ENCODE results near the gene SLC4A4.

DNA sequence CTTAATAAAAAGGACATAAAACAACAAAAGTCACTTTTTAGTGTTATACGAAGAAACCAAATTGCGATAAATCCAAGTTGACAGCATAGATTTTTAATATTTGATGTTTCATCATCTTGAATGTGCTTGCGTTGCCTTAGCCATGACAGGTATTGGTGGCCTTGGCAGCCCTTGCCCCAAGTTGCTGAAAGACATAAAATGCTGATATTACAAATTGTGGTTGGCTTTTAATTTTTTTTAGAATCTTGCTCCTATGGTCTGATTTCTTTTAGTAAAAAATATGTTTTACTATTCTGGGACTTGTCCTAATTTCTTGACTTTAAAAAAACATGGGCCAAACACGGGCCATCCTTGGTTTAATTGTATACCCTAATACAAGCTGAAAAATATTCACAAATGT is 122.6 kb downstream of the SLC4A4 start:
- TF ChIP-seq, protein P1, sequence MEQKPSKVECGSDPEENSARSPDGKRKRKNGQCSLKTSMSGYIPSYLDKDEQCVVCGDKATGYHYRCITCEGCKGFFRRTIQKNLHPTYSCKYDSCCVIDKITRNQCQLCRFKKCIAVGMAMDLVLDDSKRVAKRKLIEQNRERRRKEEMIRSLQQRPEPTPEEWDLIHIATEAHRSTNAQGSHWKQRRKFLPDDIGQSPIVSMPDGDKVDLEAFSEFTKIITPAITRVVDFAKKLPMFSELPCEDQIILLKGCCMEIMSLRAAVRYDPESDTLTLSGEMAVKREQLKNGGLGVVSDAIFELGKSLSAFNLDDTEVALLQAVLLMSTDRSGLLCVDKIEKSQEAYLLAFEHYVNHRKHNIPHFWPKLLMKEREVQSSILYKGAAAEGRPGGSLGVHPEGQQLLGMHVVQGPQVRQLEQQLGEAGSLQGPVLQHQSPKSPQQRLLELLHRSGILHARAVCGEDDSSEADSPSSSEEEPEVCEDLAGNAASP (CRISPR knock-in tag; IDR thresholded peaks at IDR 0.05; ENCODE audit: borderline replicate concordance), result no peak
- TF ChIP-seq, protein P2, sequence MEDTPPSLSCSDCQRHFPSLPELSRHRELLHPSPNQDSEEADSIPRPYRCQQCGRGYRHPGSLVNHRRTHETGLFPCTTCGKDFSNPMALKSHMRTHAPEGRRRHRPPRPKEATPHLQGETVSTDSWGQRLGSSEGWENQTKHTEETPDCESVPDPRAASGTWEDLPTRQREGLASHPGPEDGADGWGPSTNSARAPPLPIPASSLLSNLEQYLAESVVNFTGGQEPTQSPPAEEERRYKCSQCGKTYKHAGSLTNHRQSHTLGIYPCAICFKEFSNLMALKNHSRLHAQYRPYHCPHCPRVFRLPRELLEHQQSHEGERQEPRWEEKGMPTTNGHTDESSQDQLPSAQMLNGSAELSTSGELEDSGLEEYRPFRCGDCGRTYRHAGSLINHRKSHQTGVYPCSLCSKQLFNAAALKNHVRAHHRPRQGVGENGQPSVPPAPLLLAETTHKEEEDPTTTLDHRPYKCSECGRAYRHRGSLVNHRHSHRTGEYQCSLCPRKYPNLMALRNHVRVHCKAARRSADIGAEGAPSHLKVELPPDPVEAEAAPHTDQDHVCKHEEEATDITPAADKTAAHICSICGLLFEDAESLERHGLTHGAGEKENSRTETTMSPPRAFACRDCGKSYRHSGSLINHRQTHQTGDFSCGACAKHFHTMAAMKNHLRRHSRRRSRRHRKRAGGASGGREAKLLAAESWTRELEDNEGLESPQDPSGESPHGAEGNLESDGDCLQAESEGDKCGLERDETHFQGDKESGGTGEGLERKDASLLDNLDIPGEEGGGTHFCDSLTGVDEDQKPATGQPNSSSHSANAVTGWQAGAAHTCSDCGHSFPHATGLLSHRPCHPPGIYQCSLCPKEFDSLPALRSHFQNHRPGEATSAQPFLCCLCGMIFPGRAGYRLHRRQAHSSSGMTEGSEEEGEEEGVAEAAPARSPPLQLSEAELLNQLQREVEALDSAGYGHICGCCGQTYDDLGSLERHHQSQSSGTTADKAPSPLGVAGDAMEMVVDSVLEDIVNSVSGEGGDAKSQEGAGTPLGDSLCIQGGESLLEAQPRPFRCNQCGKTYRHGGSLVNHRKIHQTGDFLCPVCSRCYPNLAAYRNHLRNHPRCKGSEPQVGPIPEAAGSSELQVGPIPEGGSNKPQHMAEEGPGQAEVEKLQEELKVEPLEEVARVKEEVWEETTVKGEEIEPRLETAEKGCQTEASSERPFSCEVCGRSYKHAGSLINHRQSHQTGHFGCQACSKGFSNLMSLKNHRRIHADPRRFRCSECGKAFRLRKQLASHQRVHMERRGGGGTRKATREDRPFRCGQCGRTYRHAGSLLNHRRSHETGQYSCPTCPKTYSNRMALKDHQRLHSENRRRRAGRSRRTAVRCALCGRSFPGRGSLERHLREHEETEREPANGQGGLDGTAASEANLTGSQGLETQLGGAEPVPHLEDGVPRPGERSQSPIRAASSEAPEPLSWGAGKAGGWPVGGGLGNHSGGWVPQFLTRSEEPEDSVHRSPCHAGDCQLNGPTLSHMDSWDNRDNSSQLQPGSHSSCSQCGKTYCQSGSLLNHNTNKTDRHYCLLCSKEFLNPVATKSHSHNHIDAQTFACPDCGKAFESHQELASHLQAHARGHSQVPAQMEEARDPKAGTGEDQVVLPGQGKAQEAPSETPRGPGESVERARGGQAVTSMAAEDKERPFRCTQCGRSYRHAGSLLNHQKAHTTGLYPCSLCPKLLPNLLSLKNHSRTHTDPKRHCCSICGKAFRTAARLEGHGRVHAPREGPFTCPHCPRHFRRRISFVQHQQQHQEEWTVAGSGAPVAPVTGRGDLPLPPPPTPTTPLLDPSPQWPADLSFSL (CRISPR knock-in tag; IDR thresholded peaks at IDR 0.05), result no peak
- TF ChIP-seq ETV6 (CRISPR knock-in tag; conservative IDR thresholded peaks at IDR 0.05) (no peak), ZNF7 (CRISPR knock-in tag; IDR thresholded peaks at IDR 0.05) (no peak), SRF (IDR thresholded peaks at IDR 0.05; ENCODE audit: low read depth, low read length) (no peak), KLF6 (CRISPR knock-in tag; IDR thresholded peaks at IDR 0.05) (no peak), ZNF224 (CRISPR knock-in tag; IDR thresholded peaks at IDR 0.05) (no peak), POLR2A (IDR thresholded peaks at IDR 0.05; ENCODE audit: insufficient read depth in 1 of 2, low read depth in 2 of 2, low read length in 2 of 2) (no peak), RFX5 (IDR thresholded peaks at IDR 0.05; ENCODE audit: low read depth, low read length) (no peak)
- TF ChIP-seq, protein P3, sequence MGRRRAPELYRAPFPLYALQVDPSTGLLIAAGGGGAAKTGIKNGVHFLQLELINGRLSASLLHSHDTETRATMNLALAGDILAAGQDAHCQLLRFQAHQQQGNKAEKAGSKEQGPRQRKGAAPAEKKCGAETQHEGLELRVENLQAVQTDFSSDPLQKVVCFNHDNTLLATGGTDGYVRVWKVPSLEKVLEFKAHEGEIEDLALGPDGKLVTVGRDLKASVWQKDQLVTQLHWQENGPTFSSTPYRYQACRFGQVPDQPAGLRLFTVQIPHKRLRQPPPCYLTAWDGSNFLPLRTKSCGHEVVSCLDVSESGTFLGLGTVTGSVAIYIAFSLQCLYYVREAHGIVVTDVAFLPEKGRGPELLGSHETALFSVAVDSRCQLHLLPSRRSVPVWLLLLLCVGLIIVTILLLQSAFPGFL (CRISPR knock-in tag; IDR thresholded peaks at IDR 0.05), result no peak

All from HepG2 (cell line).